IMR-90 (cell line): ENCODE measurements around the gene MAN1C1. TPM values are rescaled to one million over a fixed set of nuclear protein-coding genes. Genes with fewer than 3 reads are reported as not detected.

Source experiments
- ATAC-seq: fragments of 200-7000 bp; cut with Tn5 transposase; 2 replicates; pipeline ENCODE4 v1.9.1; 2020; ENCODE audit warnings: low read depth, mild to moderate bottlenecking, moderate library complexity
- BruUV-seq: library from RNA; stranded (reverse); fragments of 400-500 nt; replicated peaks from 2 replicates; lab custom pipeline; 2021; lab: Mats Ljungman, UMichigan
- CTCF ChIA-PET: fragments of 300-600 bp; formaldehyde crosslinking; extraction: SDS; loops from one replicate; lab custom pipeline; 2021; ENCODE audit warnings: antibody characterized with exemption; lab: Yijun Ruan, JAX
- POLR2A ChIA-PET: fragments of 300-600 bp; sonication (Branson Sonifier 250); formaldehyde crosslinking; loops from one replicate; lab custom pipeline; 2022; ENCODE audit warnings: antibody characterized with exemption; ENCODE audit not compliant: unreplicated experiment; lab: Charles Lee
- DNase-seq: peaks from one replicate; pipeline ENCODE4 v3.0.0; 2013
- H2AFZ ChIP-seq: replicated peaks from 2 replicates; pipeline ENCODE3; 2013; ENCODE audit warnings: low read length, mild to moderate bottlenecking; ENCODE audit not compliant: poor library complexity
- H2AK5ac ChIP-seq: 2 replicates; pipeline ENCODE4 v1.6.1; 2013; ENCODE audit warnings: low read depth, low read length, inconsistent platforms
- H2AK9ac ChIP-seq: replicated peaks from 2 replicates; pipeline ENCODE3; 2013; ENCODE audit warnings: mild to moderate bottlenecking, low read depth, low read length, moderate library complexity; ENCODE audit not compliant: poor library complexity
- H2BK120ac ChIP-seq: 2 replicates; pipeline ENCODE4 v1.6.1; 2013; ENCODE audit warnings: low read depth, low read length, inconsistent platforms
- H2BK15ac ChIP-seq: 3 replicates; pipeline ENCODE4 v1.6.1; 2013; ENCODE audit warnings: low read depth, low read length, inconsistent platforms
- H2BK20ac ChIP-seq: 2 replicates; pipeline ENCODE4 v1.6.1; 2013; ENCODE audit warnings: low read depth, mild to moderate bottlenecking, inconsistent platforms, low read length, moderate library complexity
- H2BK5ac ChIP-seq: 2 replicates; pipeline ENCODE4 v1.6.1; 2013; ENCODE audit warnings: mild to moderate bottlenecking, low read depth, low read length, inconsistent platforms; ENCODE audit not compliant: poor library complexity, severe bottlenecking
- H3K14ac ChIP-seq: replicated peaks from 2 replicates; pipeline ENCODE4 v1.6.1; 2013; ENCODE audit warnings: low read depth, low read length, inconsistent platforms
- H3K18ac ChIP-seq: 2 replicates; pipeline ENCODE4 v1.6.1; 2013; ENCODE audit warnings: low read depth, low read length, control low read depth
- H3K23ac ChIP-seq: 2 replicates; pipeline ENCODE4 v1.6.1; 2013; ENCODE audit warnings: low read depth, low read length, inconsistent platforms
- H3K27ac ChIP-seq: 2 replicates; pipeline ENCODE4 v1.5.1; 2013; ENCODE audit warnings: mild to moderate bottlenecking, control low read depth, low read length; ENCODE audit not compliant: insufficient read depth
- H3K27me3 ChIP-seq: 2 replicates; pipeline ENCODE4 v1.6.1; 2013; ENCODE audit warnings: low read length; ENCODE audit not compliant: control insufficient read depth, insufficient read depth
- H3K36me3 ChIP-seq: 2 replicates; pipeline ENCODE4 v1.6.1; 2013; ENCODE audit warnings: low read length, mixed read lengths; ENCODE audit not compliant: control insufficient read depth, insufficient read depth
- H3K4ac ChIP-seq: 2 replicates; pipeline ENCODE4 v1.6.1; 2013; ENCODE audit warnings: low read depth, low read length, inconsistent platforms
- H3K4me1 ChIP-seq: 2 replicates; pipeline ENCODE4 v1.6.1; 2013; ENCODE audit warnings: low read length, mixed read lengths; ENCODE audit not compliant: control insufficient read depth, insufficient read depth
- H3K4me2 ChIP-seq: 2 replicates; pipeline ENCODE4 v1.6.1; 2013; ENCODE audit warnings: low read depth, mild to moderate bottlenecking, control low read depth, low read length, moderate library complexity
- H3K4me3 ChIP-seq: 2 replicates; pipeline ENCODE4 v1.5.1; 2013; ENCODE audit warnings: low read depth, mild to moderate bottlenecking, control low read depth, low read length, moderate library complexity; ENCODE audit not compliant: insufficient read depth
- H3K56ac ChIP-seq: 2 replicates; pipeline ENCODE4 v1.6.1; 2013; ENCODE audit warnings: low read length, inconsistent platforms; ENCODE audit not compliant: insufficient read depth; ENCODE audit errors: extremely low read depth
- H3K79me1 ChIP-seq, 2 experiments: 2 replicates each; pipeline ENCODE4 v1.6.1; 2013; ENCODE audit warnings: low read length in 2 of 2, inconsistent platforms in 1 of 2, low read depth in 1 of 2
- H3K9ac ChIP-seq: 2 replicates; pipeline ENCODE4 v1.6.1; 2013; ENCODE audit warnings: low read depth, low read length, control low read depth
- H3K9me1 ChIP-seq: 2 replicates; pipeline ENCODE4 v1.6.1; 2013; ENCODE audit warnings: low read length, inconsistent platforms; ENCODE audit not compliant: insufficient read depth
- H3K9me3 ChIP-seq: 2 replicates; pipeline ENCODE4 v1.6.1; 2013; ENCODE audit warnings: low read length; ENCODE audit not compliant: control insufficient read depth, insufficient read depth
- H4K20me1 ChIP-seq: 2 replicates; pipeline ENCODE4 v1.6.1; 2013; ENCODE audit warnings: low read length, inconsistent platforms; ENCODE audit not compliant: insufficient read depth
- H4K5ac ChIP-seq: 2 replicates; pipeline ENCODE4 v1.6.1; 2013; ENCODE audit warnings: mild to moderate bottlenecking, low read depth, low read length, control low read depth
- H4K8ac ChIP-seq, 2 experiments: 2 replicates each; pipeline ENCODE4 v1.6.1; 2013; ENCODE audit warnings: low read depth in 2 of 2, low read length in 2 of 2, control low read depth in 1 of 2, inconsistent platforms in 1 of 2
- H4K91ac ChIP-seq: 2 replicates; pipeline ENCODE4 v1.6.1; 2013; ENCODE audit warnings: low read depth, low read length, inconsistent platforms; ENCODE audit not compliant: insufficient read depth
- CEBPB ChIP-seq: IDR thresholded peaks from 2 replicates; pipeline ENCODE4 v1.6.1; 2012; ENCODE audit warnings: low read depth, low read length, improper control_type of control experiment
- ELK1 ChIP-seq: fragments of 150-350 bp; IDR thresholded peaks from 2 replicates; pipeline ENCODE4 v1.6.1; 2016; ENCODE audit warnings: low read depth, mild to moderate bottlenecking, low read length, moderate library complexity, borderline replicate concordance
- FOS ChIP-seq: fragments of 150-350 bp; IDR thresholded peaks from 2 replicates; pipeline ENCODE4 v1.6.1; 2016; ENCODE audit warnings: low read depth, low read length
- MAZ ChIP-seq: IDR thresholded peaks from 2 replicates; pipeline ENCODE4 v1.6.1; 2012; ENCODE audit warnings: low read depth, mild to moderate bottlenecking, low read length, improper control_type of control experiment, moderate library complexity, borderline replicate concordance
- RCOR1 ChIP-seq: IDR thresholded peaks from 2 replicates; pipeline ENCODE4 v1.6.1; 2012; ENCODE audit warnings: mild to moderate bottlenecking, low read length, improper control_type of control experiment; ENCODE audit not compliant: insufficient replicate concordance
- WGBS, 2 experiments: methylation state at CpG; one replicate each; pipeline versions ENCODE4 v1.1.5 to v1.1.7; 2013; ENCODE audit warnings: missing lambda C conversion rate in 2 of 2; ENCODE audit not compliant: insufficient read length in 1 of 2; ENCODE audit errors: extremely low coverage in 2 of 2; 5-methylcytosine and 5-hydroxymethylcytosine counted together
- dilution Hi-C: fragments of 300-500 bp; cut with HindIII; formaldehyde crosslinking; loops from one replicate; pipeline ENCODE4 v1.14.3; 2018; ENCODE audit warnings: low sequenced_read_pairs; ENCODE audit not compliant: unreplicated experiment
- in situ Hi-C: fragments of 300-500 bp; cut with MboI; formaldehyde crosslinking; loops from 3 replicates; pipeline ENCODE4 v1.14.3; 2019; ENCODE audit warnings: low sequenced_read_pairs, inconsistent platforms, mixed read lengths
- intact Hi-C: fragments of 100-400 bp; cut with micrococcal nuclease; formaldehyde crosslinking; loops from 2 replicates; pipeline ENCODE4 v1.10.0; 2022
- polyA plus RNA-seq, 3 experiments: library from polyadenylated mRNA; depleted of rRNA; stranded (reverse); fragments of >200 nt; gene quantifications; 2 replicates each; pipeline ENCODE4 v1.2.3, GENCODE V29; 2012; ENCODE audit warnings: low replicate concordance in 1 of 3
- total RNA-seq: library from RNA; depleted of rRNA; stranded (reverse); fragments of >200 nt; gene quantifications from 2 replicates; pipeline ENCODE4 v1.2.3, GENCODE V29; 2012

MAN1C1 gene
- total and polyA plus RNA-seq, 2 of the 4 experiments (the other 2 are of a cell fraction): 3.2 to 11.3 TPM

GRCh38 chr1:25737130-25737529 is 120.5 kb downstream of the MAN1C1 start:
- no CpG with 5 or more reads among the region's 6 CpGs for WGBS, 2 experiments
- Histone ChIP-seq H4K8ac (no peak overlapping the region), H3K4ac (no peak overlapping the region), H3K14ac (no peak overlapping the region), H2BK20ac (no peak overlapping the region), H2AK9ac (no peak overlapping the region), H3K79me1 (no peaks in the 10 kb centered on the region; a peak in 2 of 4 replicates), H4K91ac (no peak overlapping the region), H4K20me1 (peaks cover 3% of the 10 kb centered on the region; the same call in 1 of the 2 replicates), H3K4me3 (no peak overlapping the region), H3K9ac (no peak overlapping the region), H3K36me3 (no peaks in the 10 kb centered on the region), H2BK5ac (no peak overlapping the region), H3K4me2 (no peak overlapping the region), H3K23ac (no peak overlapping the region), H2AK5ac (no peak overlapping the region), H2AFZ (no peak overlapping the region), H3K4me1 (peaks cover 3% of the 10 kb centered on the region; the same call in 1 of the 2 replicates), H2BK120ac (no peak overlapping the region), H3K9me1 (peaks cover 8% of the 10 kb centered on the region; the same call in 1 of the 2 replicates), H4K5ac (no peak overlapping the region), H3K56ac (no peak overlapping the region), H3K27me3 (no peaks in the 10 kb centered on the region), H2BK15ac (no peak overlapping the region), H3K18ac (no peak overlapping the region), H3K27ac (no peak overlapping the region), H3K9me3 (peaks cover 5% of the 10 kb centered on the region)
- no peak for TF ChIP-seq RCOR1
- TF ChIP-seq ELK1: no peak
- TF ChIP-seq FOS: no peak
- no peak for TF ChIP-seq MAZ
- no peak for TF ChIP-seq CEBPB
- intact Hi-C loops (no loop called here), dilution Hi-C loops (no loop called here), in situ Hi-C loops (no loop called here)
- POLR2A ChIA-PET: no interaction called here
- ATAC-seq (peak; percentile 22; the same call in 1 of the 2 replicates), DNase-seq (no peak)
- no TSS peak for BruUV-seq
- CTCF ChIA-PET: no interaction called here
